ENCODE measurements around the gene PSMB10. TPM values are rescaled to one million over a fixed set of nuclear protein-coding genes. Genes with fewer than 3 reads are reported as not detected.

The PSMB10 gene
- total and polyA plus RNA-seq, 2 of the 8 experiments (the other 6 are each of a cell fraction or from before 2014, with no cell fraction given) = 32.1 to 61.9 TPM

DNA sequence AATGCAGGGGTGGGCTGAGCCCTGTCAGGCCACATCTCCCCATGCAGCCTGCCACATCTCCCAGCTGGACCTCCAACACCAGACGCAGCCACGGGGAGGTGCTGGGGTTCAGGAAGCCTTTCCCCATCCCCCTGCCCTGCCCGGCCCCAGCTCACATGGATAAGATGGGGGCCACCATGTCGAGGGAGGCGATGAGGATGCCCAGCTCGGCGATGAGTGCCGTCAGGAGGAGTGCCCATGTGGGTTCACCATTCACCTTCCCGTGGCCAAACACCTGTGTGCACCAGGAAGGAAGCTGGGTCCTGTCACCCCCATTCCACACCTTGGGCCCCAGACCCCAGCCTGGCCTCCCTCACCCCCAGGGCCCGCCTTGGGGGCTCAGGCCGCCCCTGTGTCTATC, 13.0 kb upstream of the PSMB10 start (continued):
- no peak for TF ChIP-seq CHD7 (IDR thresholded peaks at IDR 0.05; ENCODE audit: insufficient replicate concordance, low read length)
- no peak for TF ChIP-seq SIN3A (conservative IDR thresholded peaks at IDR 0.05 in 1 of 2, IDR thresholded peaks at IDR 0.05 in 1 of 2; ENCODE audit: low read depth in 1 of 2, low read length in 2 of 2)
- no peak for TF ChIP-seq NRF1 (IDR thresholded peaks at IDR 0.05; ENCODE audit: low read depth, low read length)
- no peak for TF ChIP-seq TAF1 (IDR thresholded peaks at IDR 0.05; ENCODE audit: low read depth, low read length)

All from H1 (cell line).